Heart left ventricle (tissue), 13 donors: ENCODE results near the gene THSD4.

Experiments
- CTCF ChIP-seq, 12 donors: fragments of 200-600 bp; sonication (generic) in 4 of 12; IDR thresholded peaks; one replicate each; pipeline versions ENCODE4 v1.5.0 to v1.8.0; 2018 to 2022; ENCODE audit warnings: antibody characterized with exemption in 12 of 12, mild to moderate bottlenecking in 5 of 12
- POLR2A ChIP-seq, 2 donors: fragments of 450-650 bp; IDR thresholded peaks; one replicate each; pipeline ENCODE4 v1.6.1; 2017; ENCODE audit warnings: antibody characterized with exemption in 2 of 2, mild to moderate bottlenecking in 2 of 2, moderate library complexity in 2 of 2
- donor health status: ischemic (EF 13 %, LVEDD 7.1; RV severe dilation, severe dysfunction).
- donor health status: DM: no; HTN: yes; CAD: no.
- donor health status: DM: no; HTN: no; CAD: no.
- donor health status: ischemic (EF 25% LVEDD 6.9; RV normal size, moderate dysfunction).
- donor health status: ischemic (EF 25% LVEDD 5.7; RV mildly dilated, moderate dysfunction).
- donor health status: ischemic (EF 35%, LVEDD 5.7; RV mildly dilated, moderate dysfunction).
- donor health status: nonischemic (EF 11% LVEDD 7.7; RV severe dilation, severe dysfunction).
- donor health status: DM: yes; HTN: yes; CAD: no.
- donor health status: PGD.
- donor health status: ischemic (EF 29% LVEDD 5.4; RV normal size, mild dysfunction).
- donor health status: nonischemic (EF 23%, LVEDD 6.1; RV moderate dilation, normal function).

- TF ChIP-seq CTCF (IDR thresholded peaks at IDR 0.05): no peak
- no peak for TF ChIP-seq POLR2A (IDR thresholded peaks at IDR 0.05)
These were observed 709.9 kb downstream of the THSD4 start for GRCh38 chr15:71825021-71825730.
